HFFc6 (cell line): Measurements from ENCODE around the gene MSRB3. TPM values are rescaled to one million over a fixed set of nuclear protein-coding genes. Genes with fewer than 3 reads are reported as not detected.

ENCODE experiments used
- DNase-seq: peaks from one replicate; pipeline ENCODE4 v3.0.0-alpha.2; 2018
- H3K27ac Mint-ChIP-seq: 2 replicates; pipeline ENCODE4 v1.8.0; 2020; ENCODE audit warnings: mild to moderate bottlenecking, mixed read lengths
- H3K27me3 Mint-ChIP-seq: 2 replicates; pipeline ENCODE4 v1.8.0; 2021; ENCODE audit warnings: mild to moderate bottlenecking, moderate library complexity, mixed read lengths; ENCODE audit not compliant: insufficient read depth
- H3K36me3 Mint-ChIP-seq: 2 replicates; pipeline ENCODE4 v1.8.0; 2021; ENCODE audit warnings: low read depth, mixed read lengths
- H3K4me1 Mint-ChIP-seq: 2 replicates; pipeline ENCODE4 v1.8.0; 2020; ENCODE audit warnings: low read depth, mixed read lengths
- H3K4me3 Mint-ChIP-seq: 2 replicates; pipeline ENCODE4 v1.8.0; 2020; ENCODE audit warnings: mild to moderate bottlenecking, moderate library complexity, mixed read lengths
- H3K9me3 Mint-ChIP-seq: 2 replicates; pipeline ENCODE4 v1.8.0; 2020; ENCODE audit warnings: mild to moderate bottlenecking, mixed read lengths
- total RNA-seq, 6 experiments: library from RNA; stranded (reverse); fragmentation: NEBNext Ultra II Directional; extraction: Animal tissue kit (Norgen Biotek cat#: 25700); gene quantifications; 2 replicates in 1 of 6; 3 replicates in 5 of 6; pipeline ENCODE4 v1.2.3, GENCODE V29; 2021
- TF ChIP-seq, protein P1 (sequence below): fragments of 200-600 bp; sonication (generic); IDR thresholded peaks from 2 replicates; pipeline ENCODE4 v1.5.0; 2021; ENCODE audit warnings: antibody characterized with exemption, mild to moderate bottlenecking

Gene MSRB3
- total RNA-seq, 6 experiments from 2014 or later = 108 to 143 (median 127) TPM

DNA sequence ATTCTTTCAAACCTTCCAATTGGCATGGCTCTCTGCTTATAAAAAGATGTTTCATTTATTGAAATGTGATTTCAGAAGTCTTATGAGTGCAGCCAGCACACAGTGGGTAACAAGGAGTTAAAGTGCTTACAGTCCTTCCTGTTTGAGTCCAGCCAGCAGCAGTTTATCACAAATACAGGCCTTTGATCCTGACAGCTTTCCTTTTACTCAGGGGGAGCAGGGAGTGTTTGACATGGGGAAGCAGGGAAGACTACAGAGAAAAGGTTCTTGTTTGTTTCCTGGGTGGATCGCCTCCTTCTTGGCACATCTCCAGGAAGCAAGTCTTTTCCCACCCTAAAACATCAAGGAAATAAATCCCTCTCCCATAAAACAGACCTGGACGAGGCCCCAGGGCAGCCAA lies 216.1 kb downstream of the MSRB3 start:
- H3K4me3 Mint-ChIP-seq = no peak overlapping the region
- peaks cover 63% of the 10 kb centered on the region for H3K4me1 Mint-ChIP-seq
- peaks cover 5% of the 10 kb centered on the region; the same call in 1 of the 2 replicates for H3K36me3 Mint-ChIP-seq
- H3K27ac Mint-ChIP-seq = peak overlapping the region; percentile 86
- no peaks in the 10 kb centered on the region for H3K9me3 Mint-ChIP-seq
- no peak for DNase-seq
- no peaks in the 10 kb centered on the region; the same call in 1 of the 2 replicates for H3K27me3 Mint-ChIP-seq
- TF ChIP-seq, protein P1, sequence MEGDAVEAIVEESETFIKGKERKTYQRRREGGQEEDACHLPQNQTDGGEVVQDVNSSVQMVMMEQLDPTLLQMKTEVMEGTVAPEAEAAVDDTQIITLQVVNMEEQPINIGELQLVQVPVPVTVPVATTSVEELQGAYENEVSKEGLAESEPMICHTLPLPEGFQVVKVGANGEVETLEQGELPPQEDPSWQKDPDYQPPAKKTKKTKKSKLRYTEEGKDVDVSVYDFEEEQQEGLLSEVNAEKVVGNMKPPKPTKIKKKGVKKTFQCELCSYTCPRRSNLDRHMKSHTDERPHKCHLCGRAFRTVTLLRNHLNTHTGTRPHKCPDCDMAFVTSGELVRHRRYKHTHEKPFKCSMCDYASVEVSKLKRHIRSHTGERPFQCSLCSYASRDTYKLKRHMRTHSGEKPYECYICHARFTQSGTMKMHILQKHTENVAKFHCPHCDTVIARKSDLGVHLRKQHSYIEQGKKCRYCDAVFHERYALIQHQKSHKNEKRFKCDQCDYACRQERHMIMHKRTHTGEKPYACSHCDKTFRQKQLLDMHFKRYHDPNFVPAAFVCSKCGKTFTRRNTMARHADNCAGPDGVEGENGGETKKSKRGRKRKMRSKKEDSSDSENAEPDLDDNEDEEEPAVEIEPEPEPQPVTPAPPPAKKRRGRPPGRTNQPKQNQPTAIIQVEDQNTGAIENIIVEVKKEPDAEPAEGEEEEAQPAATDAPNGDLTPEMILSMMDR = no peak

- TF ChIP-seq, protein P1 = no peak
- Mint-ChIP-seq H3K9me3 (no peaks in the 10 kb centered on the region), H3K4me1 (peaks cover 65% of the 10 kb centered on the region), H3K4me3 (peak overlapping the region; percentile 55), H3K27ac (peak overlapping the region; percentile 86), H3K27me3 (no peaks in the 10 kb centered on the region; the same call in 1 of the 2 replicates), H3K36me3 (peaks cover 5% of the 10 kb centered on the region; the same call in 1 of the 2 replicates)
- DNase-seq = peak; percentile 84
Observed at GRCh38 chr12:65495233-65495632, 216.8 kb downstream of the MSRB3 start.

- peaks cover 74% of the 10 kb centered on the region for H3K4me1 Mint-ChIP-seq
- H3K36me3 Mint-ChIP-seq = peaks cover 4% of the 10 kb centered on the region; the same call in 1 of the 2 replicates
- DNase-seq = no peak
- TF ChIP-seq, protein P1 = no peak
- no peak overlapping the region for H3K27ac Mint-ChIP-seq
- H3K9me3 Mint-ChIP-seq = no peaks in the 10 kb centered on the region
- no peaks in the 10 kb centered on the region; the same call in 1 of the 2 replicates for H3K27me3 Mint-ChIP-seq
- H3K4me3 Mint-ChIP-seq = no peak overlapping the region
Observed at GRCh38 chr12:65496617-65497016, 218.1 kb downstream of the MSRB3 start.

GRCh38 chr12:65497660-65498059 lies 219.2 kb downstream of the MSRB3 start:
- Mint-ChIP-seq H3K36me3 (no peaks in the 10 kb centered on the region), H3K4me1 (peaks cover 83% of the 10 kb centered on the region), H3K9me3 (no peaks in the 10 kb centered on the region), H3K4me3 (no peak overlapping the region), H3K27me3 (no peaks in the 10 kb centered on the region; the same call in 1 of the 2 replicates), H3K27ac (no peak overlapping the region)
- no peak for DNase-seq
- TF ChIP-seq, protein P1 = no peak

DNA sequence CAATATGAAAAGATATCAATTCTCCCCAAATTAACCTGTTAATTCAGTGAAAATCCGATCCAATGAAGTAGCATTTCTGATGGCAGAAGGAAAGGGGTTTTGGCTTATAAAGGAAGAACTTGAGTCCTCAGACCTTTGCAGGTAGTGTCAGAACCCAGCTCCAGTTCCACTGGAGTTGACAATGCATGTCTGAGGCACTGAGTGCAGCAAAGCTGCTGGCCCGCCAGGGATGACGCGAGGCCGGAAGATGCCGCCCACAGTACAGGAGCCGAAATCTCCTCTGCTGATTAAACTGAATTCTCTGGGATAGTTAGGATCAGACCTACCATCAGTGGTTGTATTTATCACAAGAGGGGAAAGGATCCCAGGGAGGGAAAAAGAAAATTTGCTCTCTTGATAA lies 220.7 kb downstream of the MSRB3 start:
- H3K36me3 Mint-ChIP-seq = no peaks in the 10 kb centered on the region
- H3K9me3 Mint-ChIP-seq = no peaks in the 10 kb centered on the region
- peaks cover 70% of the 10 kb centered on the region for H3K4me1 Mint-ChIP-seq
- no peak overlapping the region for H3K27ac Mint-ChIP-seq
- TF ChIP-seq, protein P1 = no peak
- H3K27me3 Mint-ChIP-seq = no peaks in the 10 kb centered on the region; the same call in 1 of the 2 replicates
- H3K4me3 Mint-ChIP-seq = no peak overlapping the region
- no peak for DNase-seq
